Stimulated activated CD4-positive, alpha-beta T cell treated with anti-CD3 and anti-CD28 coated beads, Interleukin-4, amount 100 ng/mL, for 24 hours (primary cell): Measurements from ENCODE around the gene RPS6KA5.

Experiments
- DNase-seq: peaks from one replicate; pipeline ENCODE4 v3.0.0-alpha.2; 2020

RPS6KA5 gene

DNA sequence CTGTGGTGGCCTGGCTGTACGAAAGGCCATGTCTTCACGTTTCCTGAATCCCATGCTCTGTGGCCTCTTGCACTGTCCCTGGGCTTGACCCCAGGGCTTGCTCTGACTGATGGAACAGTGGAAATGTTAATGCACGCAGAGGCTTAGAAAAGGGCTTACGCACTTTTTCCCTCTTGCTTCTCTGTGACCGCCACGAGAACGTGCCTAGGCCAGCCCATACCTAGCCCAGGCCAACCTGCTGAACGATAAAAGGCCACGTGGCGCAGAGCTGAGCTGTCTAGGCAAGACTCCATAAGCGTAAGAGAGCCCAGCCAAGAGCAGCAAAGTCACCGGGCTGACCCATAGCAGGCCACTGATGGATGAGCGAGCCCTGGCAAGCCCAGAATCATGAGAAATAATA lies 262.5 kb downstream of the RPS6KA5 start:
- no peak for DNase-seq
